HL-60 (cell line): Measurements from ENCODE around the gene RPS17.
A peak's percentile ranks its signal among the peaks of the same experiment; 100 is the strongest.

Experiments used
- DNase-seq, 2 experiments: peaks; one replicate each; pipeline ENCODE4 v3.0.0-alpha.2; 2010 to 2020; ENCODE audit warnings: low read depth in 1 of 2, low spot score in 1 of 2
- H3K27ac ChIP-seq: fragments of 250-450 bp; sonication (Bioruptor Pico); replicated peaks from 2 replicates; pipeline ENCODE4 v1.5.1; 2020; ENCODE audit warnings: mild to moderate bottlenecking, moderate library complexity
- H3K27me3 ChIP-seq: fragments of 250-450 bp; sonication (Bioruptor Pico); 2 replicates; pipeline ENCODE4 v1.5.1; 2021; ENCODE audit warnings: mild to moderate bottlenecking, moderate library complexity; ENCODE audit not compliant: insufficient read depth, poor library complexity, severe bottlenecking
- H3K4me3 ChIP-seq: replicated peaks from 2 replicates; pipeline ENCODE4 v1.5.1; 2011; ENCODE audit warnings: mild to moderate bottlenecking, control low read depth, low read length; ENCODE audit not compliant: insufficient read depth
- GABPA ChIP-seq: IDR thresholded peaks from 2 replicates; pipeline ENCODE4 v1.6.1; 2012; ENCODE audit warnings: low read depth
- POLR2AphosphoS5 ChIP-seq: IDR thresholded peaks from 2 replicates; pipeline ENCODE4 v1.6.1; 2012; ENCODE audit warnings: low read depth
- SPI1 ChIP-seq: IDR thresholded peaks from 2 replicates; pipeline ENCODE4 v1.6.1; 2012; ENCODE audit warnings: low read depth, mild to moderate bottlenecking, borderline replicate concordance
- long read RNA-seq: library from polyadenylated mRNA; unstranded; transcript quantifications from one replicate; pipeline ENCODE4 v2.0.0, GENCODE V29; 2020
- TF ChIP-seq, protein P1 (sequence below): IDR thresholded peaks from 2 replicates; pipeline ENCODE4 v1.6.1; 2012; ENCODE audit warnings: low read depth; ENCODE audit not compliant: insufficient replicate concordance
- TF ChIP-seq, protein P2 (sequence below): IDR thresholded peaks from one replicate; pipeline ENCODE4 v1.5.1; 2011; ENCODE audit warnings: low read length, control low read depth, inconsistent platforms; ENCODE audit not compliant: insufficient read depth

The RPS17 gene
- long read RNA-seq, transcript RPS17-209 (4 exons, 1,909 nt), result minor isoform, 5 of 1,140 reads
- long read RNA-seq, transcript RPS17-210 (5 exons, 488 nt), result major isoform, 1,121 of 1,140 reads
- long read RNA-seq, partial matches to known transcripts, result 3 of 1,140 reads
- long read RNA-seq, other reads (novel, unspliced or antisense), result 7 of 1,140 reads

DNA sequence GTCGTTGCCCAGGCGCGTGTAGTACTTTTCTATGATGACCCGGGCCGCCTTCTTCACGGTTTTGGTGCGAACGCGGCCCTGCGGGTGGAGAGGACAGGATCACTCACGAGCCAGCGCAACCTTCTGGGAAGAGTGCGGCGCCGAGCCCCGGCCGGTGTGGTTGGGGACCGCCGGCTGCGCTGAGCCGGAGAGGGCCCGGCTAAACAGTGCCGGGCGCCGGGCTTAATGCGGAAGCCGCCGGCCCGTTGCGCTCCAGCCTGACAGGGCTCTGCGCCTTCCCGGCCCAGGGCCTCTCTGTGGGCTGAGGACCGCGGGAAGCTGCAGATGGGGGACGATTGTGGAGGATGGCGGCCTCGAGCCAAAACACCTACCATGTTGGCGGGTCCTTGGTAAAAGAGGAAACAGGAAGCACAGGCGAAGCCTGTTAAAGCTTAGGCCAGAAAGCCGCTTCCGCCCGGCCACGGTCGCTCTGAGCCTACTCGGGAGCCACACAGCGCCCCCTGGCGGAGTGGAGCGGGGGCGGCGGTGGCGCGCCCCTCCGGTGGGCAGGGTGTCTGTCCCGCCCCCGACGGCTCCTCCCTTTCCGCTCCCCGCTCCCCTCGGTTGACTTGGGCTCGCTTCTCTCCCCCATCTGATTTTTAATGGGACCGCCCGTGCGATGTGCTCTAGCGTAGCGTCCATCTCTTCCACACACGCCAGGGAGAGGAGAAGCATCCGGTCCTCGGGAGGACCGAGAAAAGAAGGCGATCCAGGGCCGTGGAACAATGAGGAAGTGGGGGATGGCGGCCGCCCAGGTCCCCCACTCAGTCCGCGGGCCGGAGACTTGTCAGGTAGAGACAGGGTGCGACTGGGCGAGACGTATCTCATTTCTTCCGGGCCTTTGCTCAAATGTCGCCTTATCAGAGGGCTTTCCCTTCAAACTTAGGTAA, at the start of gene RPS17:
Gene RPS17 (minus strand): TSS at position 403 of the 929 bp plus-strand sequence. CDS start 29 bp downstream, at position 374.
- peak; percentile 92 to 93 for DNase-seq
- H3K27me3 ChIP-seq, result no peaks in the 10 kb centered on the region
- H3K27ac ChIP-seq, result peak within 1 kb of the TSS; percentile 89
- peak within 1 kb of the TSS; percentile 68 for H3K4me3 ChIP-seq
- TF ChIP-seq SPI1 (peak; percentile 79), GABPA (peak; percentile 90), POLR2AphosphoS5 (peak; percentile 98)
- TF ChIP-seq, protein P1, sequence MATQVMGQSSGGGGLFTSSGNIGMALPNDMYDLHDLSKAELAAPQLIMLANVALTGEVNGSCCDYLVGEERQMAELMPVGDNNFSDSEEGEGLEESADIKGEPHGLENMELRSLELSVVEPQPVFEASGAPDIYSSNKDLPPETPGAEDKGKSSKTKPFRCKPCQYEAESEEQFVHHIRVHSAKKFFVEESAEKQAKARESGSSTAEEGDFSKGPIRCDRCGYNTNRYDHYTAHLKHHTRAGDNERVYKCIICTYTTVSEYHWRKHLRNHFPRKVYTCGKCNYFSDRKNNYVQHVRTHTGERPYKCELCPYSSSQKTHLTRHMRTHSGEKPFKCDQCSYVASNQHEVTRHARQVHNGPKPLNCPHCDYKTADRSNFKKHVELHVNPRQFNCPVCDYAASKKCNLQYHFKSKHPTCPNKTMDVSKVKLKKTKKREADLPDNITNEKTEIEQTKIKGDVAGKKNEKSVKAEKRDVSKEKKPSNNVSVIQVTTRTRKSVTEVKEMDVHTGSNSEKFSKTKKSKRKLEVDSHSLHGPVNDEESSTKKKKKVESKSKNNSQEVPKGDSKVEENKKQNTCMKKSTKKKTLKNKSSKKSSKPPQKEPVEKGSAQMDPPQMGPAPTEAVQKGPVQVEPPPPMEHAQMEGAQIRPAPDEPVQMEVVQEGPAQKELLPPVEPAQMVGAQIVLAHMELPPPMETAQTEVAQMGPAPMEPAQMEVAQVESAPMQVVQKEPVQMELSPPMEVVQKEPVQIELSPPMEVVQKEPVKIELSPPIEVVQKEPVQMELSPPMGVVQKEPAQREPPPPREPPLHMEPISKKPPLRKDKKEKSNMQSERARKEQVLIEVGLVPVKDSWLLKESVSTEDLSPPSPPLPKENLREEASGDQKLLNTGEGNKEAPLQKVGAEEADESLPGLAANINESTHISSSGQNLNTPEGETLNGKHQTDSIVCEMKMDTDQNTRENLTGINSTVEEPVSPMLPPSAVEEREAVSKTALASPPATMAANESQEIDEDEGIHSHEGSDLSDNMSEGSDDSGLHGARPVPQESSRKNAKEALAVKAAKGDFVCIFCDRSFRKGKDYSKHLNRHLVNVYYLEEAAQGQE, result peak; percentile 81
- TF ChIP-seq, protein P2, sequence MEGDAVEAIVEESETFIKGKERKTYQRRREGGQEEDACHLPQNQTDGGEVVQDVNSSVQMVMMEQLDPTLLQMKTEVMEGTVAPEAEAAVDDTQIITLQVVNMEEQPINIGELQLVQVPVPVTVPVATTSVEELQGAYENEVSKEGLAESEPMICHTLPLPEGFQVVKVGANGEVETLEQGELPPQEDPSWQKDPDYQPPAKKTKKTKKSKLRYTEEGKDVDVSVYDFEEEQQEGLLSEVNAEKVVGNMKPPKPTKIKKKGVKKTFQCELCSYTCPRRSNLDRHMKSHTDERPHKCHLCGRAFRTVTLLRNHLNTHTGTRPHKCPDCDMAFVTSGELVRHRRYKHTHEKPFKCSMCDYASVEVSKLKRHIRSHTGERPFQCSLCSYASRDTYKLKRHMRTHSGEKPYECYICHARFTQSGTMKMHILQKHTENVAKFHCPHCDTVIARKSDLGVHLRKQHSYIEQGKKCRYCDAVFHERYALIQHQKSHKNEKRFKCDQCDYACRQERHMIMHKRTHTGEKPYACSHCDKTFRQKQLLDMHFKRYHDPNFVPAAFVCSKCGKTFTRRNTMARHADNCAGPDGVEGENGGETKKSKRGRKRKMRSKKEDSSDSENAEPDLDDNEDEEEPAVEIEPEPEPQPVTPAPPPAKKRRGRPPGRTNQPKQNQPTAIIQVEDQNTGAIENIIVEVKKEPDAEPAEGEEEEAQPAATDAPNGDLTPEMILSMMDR, result peak; percentile 78

DNA sequence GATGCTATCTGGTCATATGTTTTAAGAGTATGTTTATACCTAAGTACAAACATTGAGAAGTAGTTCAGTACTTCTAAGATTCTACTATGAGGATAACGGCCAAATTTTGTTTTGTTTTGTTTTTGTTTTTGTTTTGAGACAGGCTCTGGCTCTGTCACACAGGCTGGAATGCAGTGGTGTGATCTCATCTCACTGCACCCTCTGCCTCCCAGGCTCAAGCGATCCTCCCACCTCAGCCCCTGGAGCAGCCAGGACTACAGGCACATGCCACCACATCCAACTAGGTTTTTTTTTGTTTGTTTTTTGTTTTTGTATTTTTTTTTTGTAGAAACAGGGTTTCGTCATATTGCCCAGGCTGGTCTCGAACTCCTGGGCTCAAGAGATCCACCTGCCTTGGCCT, 47.5 kb upstream of the RPS17 start:
- DNase-seq, result no peak
- Histone ChIP-seq H3K27ac (no peak overlapping the region), H3K27me3 (peaks cover 8% of the 10 kb centered on the region), H3K4me3 (no peak overlapping the region)
- TF ChIP-seq POLR2AphosphoS5 (no peak), SPI1 (no peak), GABPA (no peak)
- TF ChIP-seq, protein P1, result no peak
- TF ChIP-seq, protein P2, result no peak

DNA sequence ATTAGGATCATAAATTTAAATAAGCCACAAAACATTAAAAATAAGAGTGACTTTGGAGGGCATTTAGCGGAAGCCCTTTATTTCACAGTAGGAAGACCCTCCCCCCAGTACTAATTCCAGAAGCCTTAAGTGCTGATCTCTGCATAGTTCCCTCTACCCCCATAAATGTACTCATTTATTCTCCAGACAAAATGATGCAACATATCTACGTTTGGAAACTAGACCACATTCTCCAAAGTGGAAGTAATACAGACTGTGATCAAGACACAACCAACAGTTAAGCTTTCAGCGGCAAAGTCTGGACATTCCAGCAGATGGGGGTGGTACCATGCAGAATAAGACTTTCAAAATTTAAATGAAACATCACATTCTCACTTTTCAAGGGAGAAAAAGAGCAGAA, 44.8 kb upstream of the RPS17 start:
- peaks cover 8% of the 10 kb centered on the region for H3K27me3 ChIP-seq
- H3K4me3 ChIP-seq, result no peak overlapping the region
- no peak overlapping the region for H3K27ac ChIP-seq
- peak in 1 of 2 experiments; percentile 15 for DNase-seq
- TF ChIP-seq POLR2AphosphoS5, result no peak
- TF ChIP-seq GABPA, result no peak
- TF ChIP-seq, protein P1, result no peak
- TF ChIP-seq SPI1, result no peak
- TF ChIP-seq, protein P2, result no peak
